ENCODE measurements around the gene SUCLG2. TPM values are rescaled to one million over a fixed set of nuclear protein-coding genes. Genes with fewer than 3 reads are reported as not detected.

Gene SUCLG2
- total RNA-seq, 2 donors from 2014 or later = 25.5 to 36.6 TPM

DNA sequence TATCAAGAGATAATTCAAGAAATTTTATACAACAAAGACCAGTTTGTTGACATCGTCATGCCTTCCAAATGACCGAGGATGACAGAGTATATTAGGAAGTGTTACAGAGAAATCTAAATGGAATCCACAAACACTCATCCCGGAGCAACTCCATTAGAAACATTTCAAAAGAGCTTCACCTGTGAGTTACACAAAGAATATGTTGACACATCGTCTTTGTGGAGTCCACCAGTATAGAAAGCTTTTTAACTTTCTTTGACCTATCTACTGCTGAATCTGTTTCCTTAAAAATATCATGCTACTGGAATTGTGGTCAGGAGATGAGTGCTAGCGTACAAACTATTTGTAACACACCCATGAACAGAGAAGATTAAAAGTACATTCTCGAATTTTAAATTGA lies 130.4 kb downstream of the SUCLG2 start:
- no peak for DNase-seq (ENCODE audit: low spot score)
- Histone ChIP-seq H3K27me3 (replicated peaks; ENCODE audit: insufficient read depth) (no peaks in the 10 kb centered on the region), H3K36me3 (peaks cover 8% of the 10 kb centered on the region), H3K4me3 (no peak overlapping the region), H3K9me3 (no peaks in the 10 kb centered on the region), H3K27ac (no peak overlapping the region), H3K4me1 (ENCODE audit: control insufficient read depth in 1 of 2, low read depth in 2 of 2) (no peaks in the 10 kb centered on the region)
- ATAC-seq (ENCODE audit: insufficient number of reproducible peaks, low FRiP score, low read depth) = no peak
- TF ChIP-seq, protein P1, sequence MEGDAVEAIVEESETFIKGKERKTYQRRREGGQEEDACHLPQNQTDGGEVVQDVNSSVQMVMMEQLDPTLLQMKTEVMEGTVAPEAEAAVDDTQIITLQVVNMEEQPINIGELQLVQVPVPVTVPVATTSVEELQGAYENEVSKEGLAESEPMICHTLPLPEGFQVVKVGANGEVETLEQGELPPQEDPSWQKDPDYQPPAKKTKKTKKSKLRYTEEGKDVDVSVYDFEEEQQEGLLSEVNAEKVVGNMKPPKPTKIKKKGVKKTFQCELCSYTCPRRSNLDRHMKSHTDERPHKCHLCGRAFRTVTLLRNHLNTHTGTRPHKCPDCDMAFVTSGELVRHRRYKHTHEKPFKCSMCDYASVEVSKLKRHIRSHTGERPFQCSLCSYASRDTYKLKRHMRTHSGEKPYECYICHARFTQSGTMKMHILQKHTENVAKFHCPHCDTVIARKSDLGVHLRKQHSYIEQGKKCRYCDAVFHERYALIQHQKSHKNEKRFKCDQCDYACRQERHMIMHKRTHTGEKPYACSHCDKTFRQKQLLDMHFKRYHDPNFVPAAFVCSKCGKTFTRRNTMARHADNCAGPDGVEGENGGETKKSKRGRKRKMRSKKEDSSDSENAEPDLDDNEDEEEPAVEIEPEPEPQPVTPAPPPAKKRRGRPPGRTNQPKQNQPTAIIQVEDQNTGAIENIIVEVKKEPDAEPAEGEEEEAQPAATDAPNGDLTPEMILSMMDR (IDR thresholded peaks at IDR 0.05) = no peak

DNA sequence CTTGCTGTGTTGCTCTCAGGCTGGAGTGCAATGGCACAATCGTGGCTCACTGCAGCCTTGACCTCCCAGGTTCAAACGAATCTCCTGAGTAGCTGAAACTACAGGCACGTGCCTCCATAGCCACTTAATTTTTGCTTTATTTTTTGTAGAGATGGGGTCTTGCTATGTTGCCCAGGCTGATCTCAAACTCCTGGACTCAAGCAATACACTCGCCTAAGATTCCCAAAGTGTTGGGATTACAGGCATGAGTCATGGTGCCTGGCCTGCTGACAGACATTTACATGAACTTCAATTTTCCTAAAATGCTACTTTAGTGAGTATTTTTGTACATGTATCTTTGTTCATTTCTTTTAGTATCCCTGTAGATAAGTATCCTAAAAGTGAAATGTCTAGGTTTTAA lies 132.3 kb downstream of the SUCLG2 start:
- DNase-seq (ENCODE audit: low spot score) = no peak
- no peaks in the 10 kb centered on the region for H3K9me3 ChIP-seq
- H3K4me3 ChIP-seq = no peak overlapping the region
- no peak overlapping the region for H3K27ac ChIP-seq
- H3K36me3 ChIP-seq = no peaks in the 10 kb centered on the region
- H3K4me1 ChIP-seq (ENCODE audit: control insufficient read depth in 1 of 2, low read depth in 2 of 2) = no peaks in the 10 kb centered on the region
- H3K27me3 ChIP-seq (replicated peaks; ENCODE audit: insufficient read depth) = no peaks in the 10 kb centered on the region
- no peak for ATAC-seq (ENCODE audit: insufficient number of reproducible peaks, low FRiP score, low read depth)
- TF ChIP-seq, protein P1 (IDR thresholded peaks at IDR 0.05) = no peak

DNA sequence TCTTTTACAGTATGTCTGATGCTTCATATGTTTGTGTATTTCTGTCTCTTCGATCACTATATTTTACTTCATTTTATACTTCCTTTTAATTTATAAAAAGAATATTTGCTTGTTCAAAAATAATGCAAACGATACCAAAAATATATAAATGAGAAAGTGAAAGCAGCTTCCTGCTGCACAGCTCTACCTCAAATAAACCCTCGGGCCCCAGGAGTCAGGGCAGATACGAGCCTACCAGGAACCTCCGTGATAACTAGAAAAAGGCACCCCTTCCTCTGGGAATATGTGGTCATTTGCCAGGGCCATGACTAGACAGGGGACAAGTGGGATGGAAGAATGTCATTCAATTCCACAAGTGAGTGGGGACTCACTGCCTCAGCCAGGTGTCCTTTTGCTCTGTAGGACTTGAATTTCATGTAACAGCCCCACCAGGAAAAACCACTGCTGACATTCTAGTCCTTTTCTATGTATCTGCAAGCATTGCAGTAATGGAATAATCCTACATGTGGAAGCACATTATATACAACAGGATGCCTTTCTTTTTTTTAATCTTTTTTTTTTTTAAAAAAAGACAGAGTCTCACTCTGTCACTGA lies 133.3 kb downstream of the SUCLG2 start:
- Histone ChIP-seq H3K36me3 (no peaks in the 10 kb centered on the region), H3K9me3 (no peaks in the 10 kb centered on the region), H3K4me3 (no peak overlapping the region), H3K27me3 (replicated peaks; ENCODE audit: insufficient read depth) (no peaks in the 10 kb centered on the region), H3K4me1 (ENCODE audit: control insufficient read depth in 1 of 2, low read depth in 2 of 2) (no peaks in the 10 kb centered on the region), H3K27ac (no peak overlapping the region)
- TF ChIP-seq, protein P1 (IDR thresholded peaks at IDR 0.05) = no peak
- DNase-seq (ENCODE audit: low spot score) (no peak), ATAC-seq (ENCODE audit: insufficient number of reproducible peaks, low FRiP score, low read depth) (no peak)

DNA sequence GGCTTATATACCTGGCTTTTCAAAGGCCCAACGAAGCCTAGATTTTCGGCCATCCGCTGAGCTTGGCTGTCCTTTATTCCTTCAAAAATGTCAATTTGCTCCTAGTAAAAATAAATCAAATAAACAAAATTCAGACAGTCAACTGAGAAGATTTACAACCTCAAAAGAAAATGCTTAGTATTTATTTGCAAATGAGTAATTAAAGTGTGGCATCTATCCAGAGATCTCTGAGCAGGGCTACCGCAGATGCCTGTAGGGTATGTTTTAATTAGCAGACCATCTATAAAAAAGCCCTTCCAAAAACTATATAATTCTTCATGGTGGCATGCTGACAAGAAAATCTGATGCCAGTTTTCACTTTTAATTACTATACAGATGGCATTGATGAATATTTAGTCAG lies 136.2 kb downstream of the SUCLG2 start:
- no peak for DNase-seq (ENCODE audit: low spot score)
- ATAC-seq (ENCODE audit: insufficient number of reproducible peaks, low FRiP score, low read depth) = no peak
- no peaks in the 10 kb centered on the region for H3K4me1 ChIP-seq (ENCODE audit: control insufficient read depth in 1 of 2, low read depth in 2 of 2)
- TF ChIP-seq, protein P1 (IDR thresholded peaks at IDR 0.05) = no peak
- no peaks in the 10 kb centered on the region for H3K36me3 ChIP-seq
- no peak overlapping the region for H3K4me3 ChIP-seq
- no peaks in the 10 kb centered on the region for H3K9me3 ChIP-seq
- no peak overlapping the region for H3K27ac ChIP-seq
- no peaks in the 10 kb centered on the region for H3K27me3 ChIP-seq (replicated peaks; ENCODE audit: insufficient read depth)

DNA sequence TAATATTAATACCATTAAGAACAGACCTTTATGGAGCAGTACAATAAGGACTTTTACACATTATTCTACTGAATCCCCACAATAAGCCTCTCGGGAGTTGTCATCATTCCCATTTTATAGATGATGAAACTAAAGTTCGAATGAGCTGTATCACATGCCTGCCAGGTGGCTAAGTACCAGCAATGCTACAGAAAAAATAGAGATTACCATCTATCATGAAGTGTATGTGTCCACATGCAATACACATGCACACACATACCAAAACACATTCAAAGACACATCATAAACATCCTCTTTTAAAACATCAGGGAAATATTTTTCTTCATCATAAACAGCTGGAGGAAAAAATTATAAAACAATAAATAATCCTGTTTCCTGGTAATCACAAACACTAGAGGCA lies 136.6 kb downstream of the SUCLG2 start:
- no peaks in the 10 kb centered on the region for H3K9me3 ChIP-seq
- no peak for ATAC-seq (ENCODE audit: insufficient number of reproducible peaks, low FRiP score, low read depth)
- no peaks in the 10 kb centered on the region for H3K36me3 ChIP-seq
- no peak for DNase-seq (ENCODE audit: low spot score)
- TF ChIP-seq, protein P1 (IDR thresholded peaks at IDR 0.05) = no peak
- no peak overlapping the region for H3K27ac ChIP-seq
- H3K27me3 ChIP-seq (replicated peaks; ENCODE audit: insufficient read depth) = no peaks in the 10 kb centered on the region
- no peak overlapping the region for H3K4me3 ChIP-seq
- H3K4me1 ChIP-seq (ENCODE audit: control insufficient read depth in 1 of 2, low read depth in 2 of 2) = no peaks in the 10 kb centered on the region

All from thoracic aorta (tissue), 2 donors.